Femur (tissue), 1 donor: ENCODE results near the gene WFIKKN2.
A peak's percentile ranks its signal among the peaks of the same experiment; 100 is the strongest.
"Not testable (repeated sequence)": the region's sequence is repeated elsewhere in the genome, so short reads cannot be mapped to it uniquely, and the experiment has no call there.

Source experiments
- DNase-seq: peaks from one replicate; pipeline ENCODE4 v3.0.0-alpha.2; 2017

The WFIKKN2 gene, protein sequence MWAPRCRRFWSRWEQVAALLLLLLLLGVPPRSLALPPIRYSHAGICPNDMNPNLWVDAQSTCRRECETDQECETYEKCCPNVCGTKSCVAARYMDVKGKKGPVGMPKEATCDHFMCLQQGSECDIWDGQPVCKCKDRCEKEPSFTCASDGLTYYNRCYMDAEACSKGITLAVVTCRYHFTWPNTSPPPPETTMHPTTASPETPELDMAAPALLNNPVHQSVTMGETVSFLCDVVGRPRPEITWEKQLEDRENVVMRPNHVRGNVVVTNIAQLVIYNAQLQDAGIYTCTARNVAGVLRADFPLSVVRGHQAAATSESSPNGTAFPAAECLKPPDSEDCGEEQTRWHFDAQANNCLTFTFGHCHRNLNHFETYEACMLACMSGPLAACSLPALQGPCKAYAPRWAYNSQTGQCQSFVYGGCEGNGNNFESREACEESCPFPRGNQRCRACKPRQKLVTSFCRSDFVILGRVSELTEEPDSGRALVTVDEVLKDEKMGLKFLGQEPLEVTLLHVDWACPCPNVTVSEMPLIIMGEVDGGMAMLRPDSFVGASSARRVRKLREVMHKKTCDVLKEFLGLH

DNA sequence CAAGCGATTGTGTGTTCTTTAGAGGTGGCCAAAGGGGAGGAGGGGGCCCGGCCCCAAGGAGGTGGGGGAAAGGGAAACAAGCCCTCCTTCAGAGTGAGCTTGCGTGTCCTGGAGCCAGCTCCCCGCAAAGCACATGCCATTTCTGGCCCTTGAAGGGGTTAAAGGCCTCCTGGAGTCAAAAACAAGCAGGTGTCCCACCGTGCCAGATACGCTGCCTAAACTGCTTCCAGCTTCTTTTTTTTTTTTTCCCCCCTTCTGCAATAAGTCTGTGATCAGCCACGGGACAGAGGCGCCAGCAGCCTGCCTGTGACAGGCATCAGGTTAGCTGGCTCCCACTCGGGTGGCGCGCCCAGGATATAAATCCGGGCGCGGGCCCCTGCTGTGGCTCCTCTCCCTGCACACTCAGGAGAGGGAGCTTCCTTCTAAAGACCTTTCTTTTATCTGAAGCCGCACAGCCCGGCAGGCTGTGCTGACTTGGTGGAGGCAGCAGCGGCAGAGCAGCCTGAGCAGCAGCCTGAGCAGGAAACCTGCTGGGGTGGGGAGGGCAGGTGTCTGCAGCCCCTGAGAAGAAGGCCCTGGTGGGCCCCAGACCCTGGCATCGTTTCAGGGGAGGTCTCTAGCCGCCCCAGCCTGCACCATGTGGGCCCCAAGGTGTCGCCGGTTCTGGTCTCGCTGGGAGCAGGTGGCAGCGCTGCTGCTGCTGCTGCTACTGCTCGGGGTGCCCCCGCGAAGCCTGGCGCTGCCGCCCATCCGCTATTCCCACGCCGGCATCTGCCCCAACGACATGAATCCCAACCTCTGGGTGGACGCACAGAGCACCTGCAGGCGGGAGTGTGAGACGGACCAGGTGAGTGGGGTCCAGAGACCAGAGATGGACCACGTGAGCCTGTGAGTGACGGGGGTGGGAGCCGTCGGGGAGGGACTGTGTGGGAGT is at the start of gene WFIKKN2:
TSS of gene WFIKKN2 (plus strand) at position 286 of the 934 bp plus-strand sequence. CDS start at position 638, 352 bp downstream.
- DNase-seq, result no peak

DNA sequence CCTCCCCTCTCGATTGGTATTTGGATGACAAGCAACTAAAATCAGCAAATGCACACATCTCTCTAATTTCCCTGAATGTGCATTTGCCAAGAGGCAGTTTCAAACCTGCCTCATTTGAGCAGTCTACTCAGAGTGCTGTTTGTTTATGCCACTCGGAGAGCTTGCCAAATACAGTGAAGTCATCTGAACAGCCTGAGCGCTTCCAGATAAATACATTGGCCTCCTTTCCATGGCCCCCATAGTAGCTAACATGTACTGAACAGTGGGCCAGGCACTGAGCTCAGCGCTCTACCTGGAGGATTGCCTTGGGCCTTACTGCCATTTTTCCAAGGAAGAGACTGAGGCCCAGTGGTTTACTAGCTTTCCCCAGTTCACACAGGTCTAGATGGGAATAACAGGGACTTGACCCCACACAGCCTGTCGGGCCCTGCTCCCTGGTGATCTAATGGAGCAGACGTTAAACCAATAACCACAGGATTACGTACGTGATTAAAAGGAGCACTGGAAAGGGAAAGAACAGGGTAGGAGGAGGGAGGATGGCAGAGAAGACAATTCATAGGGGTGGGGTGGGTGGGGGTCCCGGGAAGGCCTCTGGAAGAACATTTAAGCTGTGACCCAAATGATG is 49.3 kb upstream of the WFIKKN2 start:
- peak; percentile 53 for DNase-seq

DNA sequence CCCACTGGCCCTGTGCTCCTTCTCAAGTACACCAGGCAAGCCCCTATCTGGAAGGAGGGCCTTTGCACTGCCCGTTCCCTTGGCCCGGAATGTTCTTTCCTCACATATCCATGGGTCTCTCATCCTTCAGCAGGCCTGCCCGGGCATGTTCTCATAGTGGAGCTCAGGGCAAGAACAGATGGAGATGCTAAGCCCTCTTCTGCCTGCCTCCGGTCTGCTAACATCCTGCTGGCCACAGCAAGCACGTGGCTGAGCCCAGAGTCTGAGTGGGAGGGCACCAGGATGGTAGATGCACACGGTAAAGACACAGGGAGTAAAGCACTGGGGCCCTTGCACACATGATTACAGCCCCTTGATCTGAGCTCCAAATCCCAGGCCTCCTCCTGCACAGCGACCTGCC is 48.3 kb upstream of the WFIKKN2 start:
- DNase-seq, result no peak

DNA sequence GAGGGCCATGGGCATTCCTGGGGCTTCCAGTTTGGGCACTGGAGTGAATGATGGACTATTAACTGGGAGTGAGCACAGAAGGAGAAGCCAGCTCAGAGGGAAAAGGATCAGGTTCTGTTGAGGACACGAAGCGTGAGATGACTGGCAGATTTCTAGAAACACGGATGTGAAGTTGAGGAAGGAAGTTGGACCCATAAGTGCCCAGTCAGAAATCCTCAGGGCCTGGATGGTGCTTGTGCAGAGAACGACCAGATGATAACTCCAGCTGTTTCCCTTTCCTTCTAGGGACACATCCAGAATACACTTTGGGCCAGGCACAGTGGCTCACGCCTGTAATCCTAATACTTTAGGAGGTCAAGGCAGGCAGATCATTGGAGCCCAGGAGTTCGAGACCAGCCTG is 44.8 kb upstream of the WFIKKN2 start:
- no peak for DNase-seq

DNA sequence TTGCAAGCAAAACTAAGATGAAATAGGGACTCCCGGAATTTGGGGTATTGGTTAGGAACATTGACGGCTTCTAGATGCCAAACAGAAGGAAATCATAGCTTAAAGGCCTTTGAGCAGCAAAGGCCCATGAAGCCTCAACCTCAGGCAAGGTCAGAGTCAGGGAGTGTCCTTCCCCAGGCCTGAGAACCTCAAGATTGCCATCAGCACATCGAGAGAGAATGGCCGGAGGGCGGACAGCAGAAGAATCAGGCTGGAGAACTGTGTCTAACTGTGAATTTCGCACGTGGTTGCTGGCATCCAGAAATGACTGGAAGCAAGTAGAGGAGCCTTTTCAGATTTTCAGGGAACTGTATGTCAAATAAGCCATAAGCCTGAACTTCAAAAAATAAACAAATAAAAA is 43.3 kb upstream of the WFIKKN2 start:
- no peak for DNase-seq

DNA sequence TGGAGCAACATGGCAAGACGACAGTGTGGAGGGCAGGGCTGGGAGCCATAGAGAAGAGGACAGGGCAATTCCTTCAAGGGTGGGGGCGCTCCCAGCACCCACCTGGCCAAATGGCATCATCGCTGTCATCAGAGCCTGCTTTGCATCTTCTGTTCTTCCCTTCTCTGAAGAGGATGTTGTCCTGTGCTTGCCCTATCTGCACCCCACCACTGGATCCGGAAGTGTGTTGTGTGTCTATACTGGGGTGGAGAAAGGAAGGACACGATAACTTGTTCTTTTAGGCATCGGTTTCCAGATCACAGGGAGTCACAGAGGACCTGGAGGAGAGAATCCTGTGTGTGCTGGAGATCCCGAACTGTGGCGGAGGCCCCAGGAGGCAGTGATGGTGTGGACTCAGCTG is 42.4 kb upstream of the WFIKKN2 start:
- DNase-seq, result no peak

DNA sequence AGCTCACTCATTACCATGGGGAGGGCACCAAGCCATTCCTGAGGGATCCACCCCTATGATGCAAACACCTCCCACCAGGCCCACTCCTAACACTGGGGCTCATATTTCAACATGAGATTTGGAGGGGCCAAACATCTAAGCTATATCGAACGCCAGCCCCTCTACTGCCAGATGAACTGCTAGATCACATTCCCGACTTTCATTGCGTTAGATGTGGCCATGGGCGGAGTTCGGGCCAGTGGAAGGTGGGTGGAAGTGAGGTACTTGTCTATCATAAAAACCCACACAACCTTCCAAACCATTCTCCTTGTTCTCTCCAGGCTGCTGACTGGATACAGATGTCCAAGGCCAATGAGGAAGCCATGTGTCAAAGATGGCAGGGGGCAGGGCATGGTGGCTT is 41.0 kb upstream of the WFIKKN2 start:
- DNase-seq, result no peak

DNA sequence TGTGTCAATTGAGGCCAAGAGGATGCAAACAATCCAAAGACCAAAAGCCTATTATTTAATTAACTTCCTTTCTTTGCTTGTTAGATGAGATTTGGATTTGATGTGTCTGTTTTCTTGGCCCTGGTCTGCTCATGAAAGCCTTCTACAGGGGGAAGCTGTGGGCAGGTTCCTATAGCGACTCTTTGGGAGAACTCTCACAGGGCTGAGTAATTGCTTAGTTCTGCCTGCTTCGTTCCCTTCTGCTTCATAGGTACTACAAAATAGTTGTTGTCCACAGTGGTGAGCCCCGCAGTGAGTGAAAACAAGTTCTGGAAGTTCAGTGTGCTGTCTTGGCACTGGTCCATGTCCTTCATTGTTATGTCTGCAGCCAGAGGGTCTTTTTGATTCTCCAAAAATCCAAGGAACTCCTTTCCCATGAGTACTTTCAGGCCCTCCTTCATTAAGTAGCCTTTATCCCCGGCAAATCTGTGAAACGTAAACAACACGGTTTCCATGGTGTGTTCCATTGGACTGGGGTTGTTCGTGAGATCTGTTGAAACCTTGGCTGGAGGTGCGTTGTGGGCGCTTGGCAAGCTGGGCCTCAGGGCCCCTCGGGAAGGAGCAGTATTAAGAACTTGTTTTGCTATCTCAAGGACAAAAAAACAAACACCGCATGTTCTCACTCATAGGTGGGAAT is 38.1 kb upstream of the WFIKKN2 start:
- DNase-seq, result no peak

DNA sequence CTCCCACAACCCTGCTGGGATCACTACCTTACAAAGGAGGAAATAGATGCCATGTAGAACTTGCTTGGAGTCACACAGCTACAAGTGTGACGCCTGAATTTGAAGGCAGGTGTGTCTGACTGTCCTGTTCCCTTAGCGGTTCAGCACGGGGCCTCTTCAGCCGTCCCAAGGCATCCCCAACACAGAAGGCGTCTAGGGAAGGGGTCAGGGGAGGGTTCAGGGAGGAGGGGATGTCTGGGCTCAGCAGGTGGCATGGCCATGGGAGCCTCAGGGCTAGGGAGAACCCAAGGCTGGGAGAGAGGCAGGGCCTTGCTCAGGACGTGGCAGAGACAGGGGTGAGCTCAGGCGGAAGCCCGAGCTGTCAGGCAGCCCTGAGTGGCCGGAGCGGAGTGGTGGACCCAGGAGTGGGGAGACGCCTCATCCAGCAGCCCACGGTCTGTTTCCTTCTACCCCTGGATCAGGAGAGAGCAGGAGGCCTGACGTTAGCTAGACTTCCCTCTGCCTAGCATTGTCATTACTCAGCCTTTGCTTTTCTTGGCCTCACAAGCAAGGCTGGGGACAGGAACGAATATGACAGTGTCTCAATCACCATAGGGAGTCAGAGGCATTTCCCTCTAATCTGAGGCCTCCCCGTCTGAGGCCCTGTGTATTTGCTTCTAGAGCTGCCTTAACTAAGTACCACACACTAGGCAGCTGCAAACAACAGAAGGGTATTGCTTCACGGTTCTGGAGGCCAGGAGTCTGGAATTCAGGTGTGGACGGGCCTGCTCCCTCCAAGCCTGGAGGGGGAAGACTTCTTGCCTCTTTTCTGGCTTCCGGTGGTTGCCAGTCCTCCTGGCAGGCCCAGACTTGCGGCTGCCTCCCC is 36.7 kb upstream of the WFIKKN2 start:
- no peak for DNase-seq

DNA sequence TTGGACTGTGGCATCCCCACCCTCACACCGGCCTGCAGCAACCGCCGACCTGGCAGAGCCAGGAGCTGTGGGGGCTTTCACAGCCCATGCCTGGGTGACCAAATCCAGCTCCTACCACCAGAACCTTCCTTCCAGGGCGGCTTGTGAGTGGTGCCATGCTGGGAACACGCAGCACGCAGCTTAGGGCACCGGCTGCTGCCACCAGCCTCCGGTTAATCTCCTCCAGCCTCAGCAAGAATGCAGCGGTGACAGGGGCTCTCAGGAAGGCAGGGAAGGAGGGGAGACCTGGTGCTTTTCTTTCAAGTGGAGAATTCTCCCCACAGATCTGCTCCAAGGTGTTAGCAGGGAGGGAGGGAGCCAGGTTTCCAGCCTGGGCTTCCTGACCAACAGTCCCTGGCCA is 35.8 kb upstream of the WFIKKN2 start:
- DNase-seq, result no peak

DNA sequence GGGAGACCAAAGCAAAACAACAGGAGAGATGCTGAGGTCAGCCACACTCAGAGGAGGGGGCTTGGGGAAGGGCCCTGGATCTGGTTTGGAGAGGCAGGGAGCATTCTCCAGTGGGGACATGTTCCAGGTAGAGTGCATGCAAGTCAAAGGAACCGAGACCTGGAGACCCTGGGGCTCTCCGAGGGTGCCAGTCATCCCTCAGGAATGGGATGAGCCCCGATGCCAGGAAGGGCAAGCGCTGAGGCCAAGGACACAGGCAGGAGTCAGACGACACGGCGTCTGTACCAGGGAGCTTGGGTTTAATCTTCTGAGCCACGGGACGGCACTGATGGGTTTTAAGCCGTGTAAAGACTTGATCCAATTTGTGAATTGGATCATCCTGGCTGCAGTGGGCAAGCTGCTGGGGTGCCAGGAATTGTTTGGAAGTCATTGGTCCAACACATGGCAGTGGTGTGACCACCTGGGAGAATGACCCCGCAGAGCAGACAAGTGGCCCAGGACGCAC is 35.1 kb upstream of the WFIKKN2 start:
- DNase-seq, result no peak

DNA sequence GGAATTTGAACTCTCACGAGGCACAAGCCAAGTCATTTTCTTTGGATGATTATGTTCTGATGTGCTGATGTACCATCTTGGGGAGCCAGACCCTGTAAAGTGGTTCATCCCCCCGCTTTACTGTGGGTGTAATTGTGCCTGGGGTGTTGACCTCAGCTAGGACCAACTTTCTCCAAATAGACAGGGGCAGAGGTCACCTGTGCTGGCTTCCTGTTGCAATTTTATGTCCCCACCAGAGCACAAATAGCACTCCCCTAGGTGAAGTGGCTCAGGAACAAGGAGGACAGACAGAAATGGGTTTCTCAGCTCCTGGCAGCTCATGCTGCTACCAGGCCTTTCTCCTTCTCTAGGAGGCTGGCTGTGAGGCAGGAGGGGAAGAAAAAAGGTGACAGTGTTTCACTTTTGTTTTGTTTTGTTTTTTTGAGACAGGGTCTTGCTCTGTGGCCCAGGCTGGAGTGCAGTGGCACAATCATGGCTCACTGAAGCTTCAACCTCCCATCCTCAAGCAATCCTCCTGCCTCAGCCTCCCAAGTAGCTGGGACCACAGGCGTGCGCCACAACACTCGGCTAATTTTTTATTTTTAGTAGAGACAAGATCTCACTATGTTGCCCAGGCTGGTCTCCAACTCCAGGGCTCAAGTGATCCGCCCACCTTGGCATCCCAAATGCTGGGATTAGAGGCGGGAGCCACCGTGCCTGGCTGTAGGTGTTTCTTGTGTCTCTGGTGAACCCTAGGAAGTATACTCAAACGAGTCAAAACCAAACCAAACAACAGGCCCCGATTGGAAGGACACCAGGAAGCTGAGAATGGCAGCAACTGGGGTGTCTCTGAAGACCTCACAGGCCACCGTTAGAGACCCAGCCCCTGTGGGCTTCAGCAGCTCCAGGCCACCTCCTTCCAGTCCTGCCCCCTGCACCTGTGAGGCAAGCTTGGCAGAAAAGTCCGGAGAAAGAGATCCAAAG is 32.5 kb upstream of the WFIKKN2 start:
- DNase-seq, result no peak

DNA sequence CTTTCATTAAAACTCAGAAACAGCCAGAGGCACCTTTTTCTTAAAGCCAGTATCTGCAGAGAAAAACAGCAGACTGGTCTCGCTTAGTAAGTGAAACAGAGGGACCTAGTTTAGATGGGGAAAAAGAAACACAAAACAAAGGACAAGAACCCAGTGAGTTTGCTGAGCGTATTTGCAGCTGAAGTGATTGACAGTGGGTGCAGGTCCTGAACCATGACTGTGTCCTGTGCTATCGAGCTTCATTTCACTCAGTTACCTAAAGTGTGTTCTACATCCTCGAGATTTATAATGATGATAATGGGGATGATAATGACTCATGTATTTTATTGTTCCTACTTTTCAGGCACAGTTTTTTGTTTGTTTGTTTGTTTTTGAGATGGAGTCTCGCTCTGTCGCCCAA is 31.7 kb upstream of the WFIKKN2 start:
- no peak for DNase-seq

DNA sequence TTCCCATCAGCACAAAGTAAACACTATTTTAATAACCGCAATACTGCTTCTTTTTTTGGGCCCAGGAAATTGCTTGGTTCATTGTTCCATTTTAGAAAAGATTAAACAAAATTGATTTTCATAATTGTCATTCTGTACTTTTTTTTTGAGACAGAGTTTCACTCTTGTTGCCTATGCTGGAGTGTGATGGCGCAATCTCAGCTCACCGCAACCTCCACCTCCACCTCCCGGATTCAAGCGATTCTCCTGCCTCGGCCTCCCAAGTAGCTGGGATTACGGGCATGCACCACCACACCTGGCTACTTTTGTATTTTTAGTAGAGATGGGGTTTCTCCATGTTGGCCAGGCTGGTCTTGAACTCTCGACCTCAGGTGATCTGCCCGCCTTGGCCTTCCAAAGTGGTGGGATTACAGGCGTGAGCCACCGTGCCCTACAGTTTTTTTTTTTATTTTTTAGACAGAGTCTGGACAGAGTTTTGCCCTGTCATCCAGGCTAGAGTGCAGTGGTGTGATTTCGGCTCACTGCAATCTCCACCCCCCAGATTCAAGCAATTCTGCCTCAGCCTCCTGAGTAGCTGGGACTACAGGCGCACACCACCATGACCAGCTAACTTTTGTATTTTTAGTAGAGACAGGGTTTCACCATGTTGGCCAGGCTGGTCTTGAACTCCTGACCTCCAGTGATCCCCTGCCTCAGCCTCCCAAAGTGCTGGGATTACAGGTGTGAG is 30.5 kb upstream of the WFIKKN2 start:
- not testable (repeated sequence) for DNase-seq

DNA sequence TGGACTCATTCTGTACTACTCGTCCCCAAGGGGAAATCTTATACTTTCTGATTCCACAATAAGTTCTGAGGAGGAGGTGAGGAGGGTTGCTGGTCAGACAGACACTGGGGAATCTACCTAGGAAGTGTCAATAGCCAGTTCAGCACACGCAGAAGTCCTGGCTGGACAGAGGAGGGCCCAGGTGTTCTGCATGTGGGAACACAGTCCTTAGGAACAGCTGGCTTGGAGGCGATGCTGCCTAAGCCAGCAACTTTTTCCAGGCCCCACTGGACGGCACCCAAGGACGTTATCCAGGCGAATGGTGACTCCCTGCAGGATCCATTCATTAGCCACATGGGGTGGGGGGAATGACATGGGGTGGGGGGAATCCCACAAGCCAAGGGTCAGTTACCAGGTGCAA is 29.9 kb upstream of the WFIKKN2 start:
- DNase-seq, result no peak

DNA sequence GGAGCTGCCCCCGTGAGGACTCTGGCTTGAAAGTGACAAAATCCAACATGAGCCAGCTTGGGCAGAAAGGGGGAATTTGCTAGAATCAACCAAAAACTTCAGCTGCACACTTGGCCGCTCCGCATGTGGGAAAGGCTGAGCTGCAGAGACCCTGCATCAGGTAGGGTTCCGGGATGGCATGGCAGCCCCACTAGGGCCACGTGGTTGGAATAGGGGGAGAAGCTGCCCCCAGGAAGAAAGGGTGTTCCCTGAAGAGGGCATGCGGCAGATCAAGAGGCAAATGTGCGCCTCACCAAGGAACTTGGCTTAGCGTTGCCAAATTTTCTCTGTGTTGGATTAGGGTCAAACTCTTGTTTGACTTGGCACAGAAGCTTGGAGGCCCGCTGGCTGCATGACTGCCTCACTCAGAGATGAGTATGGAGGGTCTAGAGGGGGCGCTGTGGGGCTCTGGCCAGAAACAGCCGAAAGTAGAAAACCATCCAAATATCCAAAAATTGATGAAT is 29.2 kb upstream of the WFIKKN2 start:
- DNase-seq, result no peak

DNA sequence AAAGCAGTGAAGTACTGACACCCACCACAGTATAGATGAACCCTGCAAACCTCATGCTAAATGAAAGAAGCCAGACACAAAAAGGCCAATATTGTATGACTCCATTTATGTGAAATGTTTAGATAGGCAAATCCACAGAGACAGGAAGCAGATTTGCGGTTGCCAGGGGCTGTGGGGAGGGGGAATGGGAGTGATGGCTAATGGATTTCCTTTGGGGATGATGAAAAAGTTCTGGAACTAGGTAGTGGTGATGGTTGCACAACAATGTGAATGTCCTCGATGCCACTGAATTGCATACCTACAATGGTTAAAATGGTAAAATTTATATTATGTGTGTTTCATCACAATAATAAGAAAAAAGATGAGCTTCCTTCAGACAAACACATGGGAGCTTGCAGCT is 28.4 kb upstream of the WFIKKN2 start:
- DNase-seq, result no peak

DNA sequence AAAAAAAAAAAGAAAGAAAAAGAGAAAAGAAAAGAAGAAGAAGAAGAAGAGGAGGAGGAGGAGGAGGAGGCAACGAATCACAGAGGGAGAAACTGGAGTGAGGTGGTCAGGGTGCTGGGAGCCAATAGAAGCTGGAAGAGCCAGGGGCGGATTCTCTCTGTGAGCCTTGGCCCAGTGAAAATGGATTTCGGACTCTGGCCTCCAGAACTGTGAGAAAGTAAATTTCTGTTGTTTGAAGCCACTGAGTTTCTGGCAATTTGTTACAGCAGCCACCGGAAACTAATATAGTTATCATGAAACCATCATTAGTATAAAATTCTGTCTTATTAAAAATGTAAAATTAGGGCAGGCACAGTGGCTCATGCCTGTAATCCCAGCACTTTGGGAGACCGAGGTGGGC is 27.7 kb upstream of the WFIKKN2 start:
- no peak for DNase-seq

DNA sequence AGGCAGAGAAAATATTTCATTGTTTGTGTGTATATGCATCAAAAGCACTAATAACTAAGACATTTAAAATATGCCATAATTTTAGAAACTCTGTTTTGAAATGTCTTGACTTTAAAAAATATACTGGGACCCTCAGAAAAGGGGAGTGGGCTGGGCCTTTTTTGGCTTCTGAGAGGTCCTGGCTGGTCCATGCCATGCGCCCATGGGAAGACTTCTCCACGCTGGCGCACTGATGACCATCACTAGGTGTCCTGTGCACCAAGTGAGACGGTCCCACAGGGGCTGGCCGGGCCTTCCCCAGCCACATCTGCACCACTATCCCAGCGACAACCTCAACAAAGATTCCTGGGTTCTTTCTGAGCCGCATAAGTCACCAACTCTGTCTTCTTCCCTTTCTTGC is 27.0 kb upstream of the WFIKKN2 start:
- DNase-seq, result no peak
